Epithelial cell of esophagus (primary cell): ENCODE results near the gene C15orf61.

Experiments
- DNase-seq: peaks from one replicate; pipeline ENCODE4 v3.0.0; 2010; ENCODE audit warnings: low read depth
- H3K4me3 ChIP-seq: 2 replicates; pipeline ENCODE4 v1.5.1; 2011; ENCODE audit warnings: mild to moderate bottlenecking, low read length, control low read depth
- TF ChIP-seq, protein P1 (sequence below): IDR thresholded peaks from 2 replicates; pipeline ENCODE4 v1.5.1; 2011; ENCODE audit warnings: low read depth, mild to moderate bottlenecking, low read length, control low read depth, inconsistent platforms; ENCODE audit not compliant: insufficient read depth; ENCODE audit errors: missing control alignments

C15orf61 gene

DNA sequence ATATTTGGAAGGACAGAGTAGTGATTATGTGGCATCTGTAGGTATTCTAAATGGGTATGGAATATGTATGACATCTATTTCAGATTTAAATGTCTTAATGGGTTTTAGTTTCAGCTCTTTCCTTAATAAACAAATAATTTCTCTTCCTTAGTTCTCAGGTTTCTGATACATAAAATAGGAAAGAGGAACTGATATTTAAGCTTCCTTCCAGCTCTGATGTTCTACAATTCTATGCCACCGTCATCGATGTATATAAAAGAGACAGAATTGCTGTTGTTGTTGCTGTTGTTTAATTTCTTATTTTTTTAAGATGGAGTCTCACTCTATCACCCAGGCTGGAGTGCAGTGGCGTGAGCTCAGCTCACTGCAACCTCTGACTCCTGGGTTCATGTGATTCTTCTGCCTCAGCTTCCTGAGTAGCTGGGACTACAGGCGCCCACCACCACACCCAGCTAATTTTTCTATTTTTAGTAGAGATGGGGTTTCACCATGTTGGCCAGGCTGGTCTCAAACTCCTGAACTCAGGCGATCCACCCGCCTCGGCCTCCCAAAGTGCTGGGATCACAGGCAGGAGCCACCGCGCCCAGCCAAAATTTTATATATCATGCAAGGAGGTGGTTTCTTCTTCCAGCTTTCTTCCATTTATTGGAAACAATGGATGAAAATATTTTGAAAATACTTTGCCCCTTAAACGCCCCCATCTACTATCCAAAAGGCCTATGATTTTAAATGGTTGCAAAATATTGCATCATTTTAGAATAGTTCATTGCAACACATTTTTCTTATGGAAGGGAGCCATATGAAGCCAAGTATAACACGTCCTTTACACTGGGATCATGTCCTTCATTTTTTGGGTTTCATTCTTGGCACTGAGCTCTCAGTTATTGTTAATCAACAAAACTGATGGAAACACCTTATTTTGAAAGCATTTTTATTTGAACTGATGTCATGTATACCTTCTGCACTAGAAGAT, 13.9 kb upstream of the C15orf61 start:
- TF ChIP-seq, protein P1, sequence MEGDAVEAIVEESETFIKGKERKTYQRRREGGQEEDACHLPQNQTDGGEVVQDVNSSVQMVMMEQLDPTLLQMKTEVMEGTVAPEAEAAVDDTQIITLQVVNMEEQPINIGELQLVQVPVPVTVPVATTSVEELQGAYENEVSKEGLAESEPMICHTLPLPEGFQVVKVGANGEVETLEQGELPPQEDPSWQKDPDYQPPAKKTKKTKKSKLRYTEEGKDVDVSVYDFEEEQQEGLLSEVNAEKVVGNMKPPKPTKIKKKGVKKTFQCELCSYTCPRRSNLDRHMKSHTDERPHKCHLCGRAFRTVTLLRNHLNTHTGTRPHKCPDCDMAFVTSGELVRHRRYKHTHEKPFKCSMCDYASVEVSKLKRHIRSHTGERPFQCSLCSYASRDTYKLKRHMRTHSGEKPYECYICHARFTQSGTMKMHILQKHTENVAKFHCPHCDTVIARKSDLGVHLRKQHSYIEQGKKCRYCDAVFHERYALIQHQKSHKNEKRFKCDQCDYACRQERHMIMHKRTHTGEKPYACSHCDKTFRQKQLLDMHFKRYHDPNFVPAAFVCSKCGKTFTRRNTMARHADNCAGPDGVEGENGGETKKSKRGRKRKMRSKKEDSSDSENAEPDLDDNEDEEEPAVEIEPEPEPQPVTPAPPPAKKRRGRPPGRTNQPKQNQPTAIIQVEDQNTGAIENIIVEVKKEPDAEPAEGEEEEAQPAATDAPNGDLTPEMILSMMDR: no peak
- H3K4me3 ChIP-seq: no peak overlapping the region
- DNase-seq: no peak

DNA sequence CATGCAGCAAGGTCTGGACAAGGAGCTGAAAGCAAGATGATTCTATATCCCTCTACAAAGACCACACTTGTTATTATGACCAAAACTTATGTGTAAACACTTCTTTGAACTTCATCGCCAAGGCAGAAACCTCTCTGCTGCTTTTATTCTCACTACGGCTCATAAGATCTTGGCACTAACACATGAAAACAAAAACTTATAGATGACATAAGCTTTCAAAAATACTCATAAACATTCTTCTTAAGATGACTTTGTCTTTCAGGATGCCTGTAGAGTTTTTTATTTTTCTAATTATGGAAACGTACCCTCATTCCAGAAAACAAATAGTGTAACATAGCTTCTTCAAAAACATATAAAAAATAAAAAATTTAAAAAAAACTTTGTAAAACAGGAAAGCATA, 12.5 kb upstream of the C15orf61 start:
- no peak overlapping the region for H3K4me3 ChIP-seq
- TF ChIP-seq, protein P1: no peak
- no peak for DNase-seq

DNA sequence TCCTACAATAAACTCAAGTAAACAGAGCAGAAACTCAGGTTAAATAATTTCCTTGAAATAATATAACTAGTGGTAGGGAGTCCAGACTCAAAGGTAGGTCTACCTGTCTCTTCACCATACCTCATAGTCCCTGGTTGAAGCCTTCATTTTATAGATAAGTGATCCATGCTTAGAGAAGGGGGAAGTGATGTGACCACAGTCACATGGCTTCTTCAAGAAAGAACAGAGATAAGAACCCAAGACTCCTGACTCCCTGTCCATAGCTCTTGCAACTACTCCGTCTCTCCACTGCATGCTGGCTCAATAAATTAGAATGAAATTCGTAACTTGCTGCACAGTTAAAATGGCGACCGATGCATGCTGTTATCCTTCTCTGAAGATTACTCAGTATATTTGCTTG, 11.0 kb upstream of the C15orf61 start:
- DNase-seq: no peak
- TF ChIP-seq, protein P1: no peak
- no peak overlapping the region for H3K4me3 ChIP-seq

DNA sequence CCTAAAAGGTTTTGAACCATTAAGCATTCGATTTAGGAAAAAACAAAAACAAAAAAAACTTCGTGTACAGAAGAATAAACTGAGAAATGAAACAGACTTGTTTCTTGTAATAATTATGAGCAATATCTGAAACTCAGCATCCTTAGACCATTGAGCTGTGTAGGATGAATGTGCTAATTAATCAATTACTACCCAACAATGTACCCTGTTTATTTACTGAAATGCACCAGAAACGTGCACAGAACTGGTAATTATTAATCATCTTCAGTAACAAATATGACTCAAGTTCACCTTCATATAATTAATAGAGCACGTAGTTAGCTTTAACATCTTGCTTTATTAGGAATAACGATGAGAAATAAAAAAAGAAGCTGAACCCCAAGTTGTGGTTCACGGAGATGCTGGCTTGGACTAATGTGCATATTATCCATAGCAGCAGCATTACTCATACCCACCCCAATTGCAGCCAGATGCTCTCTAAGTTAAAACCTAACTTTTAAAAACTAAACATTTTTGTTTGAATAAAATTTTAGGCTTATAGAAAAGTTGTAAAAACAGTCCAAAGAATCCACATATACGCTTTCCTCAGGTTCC, 10.2 kb upstream of the C15orf61 start:
- DNase-seq: no peak
- no peak overlapping the region for H3K4me3 ChIP-seq
- TF ChIP-seq, protein P1: no peak

DNA sequence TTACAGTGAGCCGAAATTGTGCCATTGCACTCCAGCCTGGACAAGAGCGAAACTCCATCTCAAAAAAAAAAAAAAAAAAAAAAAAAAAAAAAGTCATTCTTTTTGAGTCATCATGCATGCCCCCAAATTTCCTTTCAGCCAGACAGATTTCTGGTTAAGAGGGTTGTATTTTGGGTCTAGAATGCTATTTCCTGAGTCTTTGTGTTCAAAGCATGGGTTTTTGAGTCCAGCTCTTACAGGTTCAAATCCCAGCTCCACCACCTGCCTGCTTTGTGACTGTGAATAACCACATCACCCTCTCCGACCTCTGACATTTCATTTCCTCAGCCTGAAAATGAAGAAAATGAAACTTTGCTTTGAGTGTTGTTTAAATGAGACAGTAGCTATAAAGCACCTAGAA, 9.3 kb upstream of the C15orf61 start:
- no peak overlapping the region for H3K4me3 ChIP-seq
- DNase-seq: no peak
- TF ChIP-seq, protein P1: no peak

DNA sequence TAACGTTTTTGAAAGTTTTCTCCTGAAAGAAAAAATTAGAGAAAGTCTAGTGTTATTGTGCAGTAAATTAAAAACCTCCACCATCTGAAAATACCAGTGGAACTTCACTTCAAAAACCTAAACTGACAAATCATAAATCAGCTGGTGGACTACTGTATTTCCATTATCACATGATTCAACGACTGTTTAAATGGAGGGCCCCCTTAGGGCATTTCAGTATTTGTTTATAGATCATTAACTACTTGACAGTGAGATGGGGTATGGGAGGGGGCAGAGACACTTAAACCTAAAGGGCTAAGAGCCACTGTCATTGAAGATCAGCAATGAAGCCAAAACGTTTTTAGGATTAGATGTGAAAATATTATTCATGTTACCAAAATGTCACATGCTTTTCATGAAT, 8.8 kb upstream of the C15orf61 start:
- TF ChIP-seq, protein P1: no peak
- H3K4me3 ChIP-seq: no peak overlapping the region
- no peak for DNase-seq
